Measurements from ENCODE around the gene PYGL. TPM values are rescaled to one million over a fixed set of nuclear protein-coding genes. Genes with fewer than 3 reads are reported as not detected.

Gene PYGL
- total RNA-seq, 1 experiment from 2014 or later, result 174 TPM

GRCh38 chr14:50910495-50911420 is 33.5 kb downstream of the PYGL start:
- TF ChIP-seq EZH2 (IDR thresholded peaks at IDR 0.05; ENCODE audit: low read length, unreplicated experiment) (no peak), EZH2phosphoT487 (IDR thresholded peaks at IDR 0.05; ENCODE audit: borderline replicate concordance, low read length) (no peak), CTCF (conservative IDR thresholded peaks at IDR 0.05; ENCODE audit: low read depth, low read length) (no peak)
- DNase-seq (no peak), ATAC-seq (no peak)
- no peak overlapping the region for H3K9ac ChIP-seq (ENCODE audit: low read length)
- H3K9me3 ChIP-seq (ENCODE audit: low read length), result no peaks in the 10 kb centered on the region
- POLR2A ChIA-PET (ENCODE audit: unreplicated experiment), result interaction anchor here (0.6 kb wide), 2 partner anchors 109 to 1149 kb away, joined by 3 read pairs; no protein-coding TSS in a partner anchor
- H4K20me1 ChIP-seq (ENCODE audit: low read length), result no peaks in the 10 kb centered on the region
- H3K4me2 ChIP-seq (ENCODE audit: low read length), result no peak overlapping the region
- CTCF ChIA-PET, result no interaction called here
- intact Hi-C loops (cut with micrococcal nuclease), result no loop called here
- H3K4me1 ChIP-seq (ENCODE audit: insufficient read depth, low read length), result no peaks in the 10 kb centered on the region
- no peak overlapping the region for H3K4me3 ChIP-seq (ENCODE audit: low read length)
- peaks cover 63% of the 10 kb centered on the region for H3K36me3 ChIP-seq (ENCODE audit: low read depth, low read length)
- no peaks in the 10 kb centered on the region for H3F3A ChIP-seq (ENCODE audit: low read length, unreplicated experiment)
- no peaks in the 10 kb centered on the region for H3K27me3 ChIP-seq (ENCODE audit: low read length)
- BruUV-seq (replicated peaks), result no TSS peak
- no peaks in the 10 kb centered on the region for H3K9me2 ChIP-seq (replicated peaks; ENCODE audit: low read length)
- H3K27ac ChIP-seq (ENCODE audit: low read length), result no peak overlapping the region
- no peak overlapping the region for H2AFZ ChIP-seq (ENCODE audit: low read length)
- no peaks in the 10 kb centered on the region for H3K79me2 ChIP-seq (ENCODE audit: low read length)

DNA sequence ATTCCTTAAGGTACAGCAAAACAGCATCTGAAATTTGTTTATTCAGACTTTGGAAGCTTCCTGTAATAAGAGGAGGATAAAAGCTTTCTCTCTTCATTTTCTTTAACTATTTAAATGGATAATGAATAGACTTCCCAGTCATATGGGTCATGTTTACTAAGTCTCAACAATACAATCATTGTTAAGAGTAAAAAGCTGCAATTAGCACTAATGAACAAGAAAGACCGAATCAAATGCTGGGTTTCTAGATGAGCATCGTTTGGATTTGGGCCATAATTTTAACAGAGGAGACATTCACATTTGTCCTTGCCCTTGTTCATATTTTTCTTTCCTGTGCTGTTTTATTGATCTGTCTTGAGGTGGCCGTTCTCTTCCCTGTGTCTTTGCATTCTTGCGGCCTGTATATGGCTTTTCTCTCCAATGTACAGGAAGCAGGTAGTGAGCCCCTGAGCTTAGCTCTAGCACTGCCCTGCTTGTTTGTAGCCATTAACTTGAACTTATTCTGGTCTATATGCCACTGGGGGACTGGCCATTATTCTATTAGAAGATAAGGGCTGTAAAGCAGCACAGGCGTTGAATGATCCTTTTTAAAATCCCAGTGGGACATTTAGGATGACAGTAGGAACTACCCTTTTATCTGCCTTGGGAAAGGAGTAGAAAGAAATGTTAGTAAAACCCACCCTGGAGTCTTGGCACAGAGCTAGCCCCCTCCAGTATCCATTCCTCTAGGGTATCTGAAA is 37.8 kb downstream of the PYGL start:
- Histone ChIP-seq H3K4me3 (ENCODE audit: low read length) (no peak overlapping the region), H3F3A (ENCODE audit: low read length, unreplicated experiment) (no peaks in the 10 kb centered on the region), H4K20me1 (ENCODE audit: low read length) (no peaks in the 10 kb centered on the region), H2AFZ (ENCODE audit: low read length) (no peak overlapping the region), H3K27me3 (ENCODE audit: low read length) (no peaks in the 10 kb centered on the region), H3K79me2 (ENCODE audit: low read length) (no peaks in the 10 kb centered on the region), H3K36me3 (ENCODE audit: low read depth, low read length) (peaks cover 47% of the 10 kb centered on the region), H3K4me1 (ENCODE audit: insufficient read depth, low read length) (no peaks in the 10 kb centered on the region), H3K27ac (ENCODE audit: low read length) (no peak overlapping the region), H3K9me3 (ENCODE audit: low read length) (no peaks in the 10 kb centered on the region), H3K4me2 (ENCODE audit: low read length) (no peak overlapping the region), H3K9me2 (replicated peaks; ENCODE audit: low read length) (no peaks in the 10 kb centered on the region), H3K9ac (ENCODE audit: low read length) (no peak overlapping the region)
- BruUV-seq (replicated peaks), result no TSS peak
- TF ChIP-seq CTCF (conservative IDR thresholded peaks at IDR 0.05; ENCODE audit: low read depth, low read length) (no peak), EZH2phosphoT487 (IDR thresholded peaks at IDR 0.05; ENCODE audit: borderline replicate concordance, low read length) (no peak), EZH2 (IDR thresholded peaks at IDR 0.05; ENCODE audit: low read length, unreplicated experiment) (no peak)
- no peak for DNase-seq
- no peak for ATAC-seq
- ChIA-PET CTCF (no interaction called here), POLR2A (ENCODE audit: unreplicated experiment) (no interaction called here)
- intact Hi-C loops (cut with micrococcal nuclease), result no loop called here
